ENCODE results near the gene TPRG1L.
"Not testable (repeated sequence)": the region's sequence is repeated elsewhere in the genome, so short reads cannot be mapped to it uniquely, and the experiment has no call there.

The TPRG1L gene

GRCh38 chr1:3609016-3609768 is 15.6 kb upstream of the TPRG1L start:
- DNase-seq (ENCODE audit: low spot score) = no peak

- no peak for DNase-seq (ENCODE audit: low spot score)
Observed at GRCh38 chr1:3609769-3610526, 14.9 kb upstream of the TPRG1L start.

- no peak for DNase-seq (ENCODE audit: low spot score)
Observed at GRCh38 chr1:3610527-3611169, 14.2 kb upstream of the TPRG1L start.

GRCh38 chr1:3611170-3612019 is 13.4 kb upstream of the TPRG1L start, which contains the start of gene MEGF6:
TSS of gene MEGF6 (minus strand) at chr1:3611508. CDS start at chr1:3611268, 240 bp downstream.
- peak; percentile 74 for DNase-seq (ENCODE audit: low spot score)

GRCh38 chr1:3612123-3612522 is 12.7 kb upstream of the TPRG1L start:
- DNase-seq (ENCODE audit: low spot score) = no peak

- no peak for DNase-seq (ENCODE audit: low spot score)
Observed at GRCh38 chr1:3614755-3615742, 9.8 kb upstream of the TPRG1L start.

GRCh38 chr1:3616861-3617260 is 8.0 kb upstream of the TPRG1L start:
- no peak for DNase-seq (ENCODE audit: low spot score)

GRCh38 chr1:3617806-3618345 is 6.9 kb upstream of the TPRG1L start:
- DNase-seq (ENCODE audit: low spot score) = no peak

GRCh38 chr1:3618531-3618880 is 6.3 kb upstream of the TPRG1L start:
- DNase-seq (ENCODE audit: low spot score) = no peak

- DNase-seq (ENCODE audit: low spot score) = peak; percentile 77
Observed at GRCh38 chr1:3618881-3619671, 5.7 kb upstream of the TPRG1L start.

- DNase-seq (ENCODE audit: low spot score) = no peak
Observed at GRCh38 chr1:3620708-3621107, 4.1 kb upstream of the TPRG1L start.

GRCh38 chr1:3621151-3621671 is 3.6 kb upstream of the TPRG1L start:
- DNase-seq (ENCODE audit: low spot score) = not testable (repeated sequence)

- DNase-seq (ENCODE audit: low spot score) = not testable (repeated sequence)
Observed at GRCh38 chr1:3622102-3622501, 2.7 kb upstream of the TPRG1L start.

- DNase-seq (ENCODE audit: low spot score) = no peak
Observed at GRCh38 chr1:3623441-3624199, 1.2 kb upstream of the TPRG1L start.

- peak; percentile 19 for DNase-seq (ENCODE audit: low spot score)
Observed at GRCh38 chr1:3625151-3625907, 514 bp downstream of the TPRG1L start.

GRCh38 chr1:3626025-3626424 is 1.2 kb downstream of the TPRG1L start:
- DNase-seq (ENCODE audit: low spot score) = no peak

- no peak for DNase-seq (ENCODE audit: low spot score)
Observed at GRCh38 chr1:3627515-3628253, 2.9 kb downstream of the TPRG1L start.

Measured in CD4-positive, alpha-beta T cell treated with Interleukin-6 at 100 ng/mL for 8 hours (primary cell).